Sigmoid colon (tissue), 4 donors: ENCODE results near the gene GHDC.

Source experiments
- CTCF ChIP-seq, 4 experiments: fragments of 450-650 bp in 3 of 4; fragments of 200-600 bp in 1 of 4; IDR thresholded peaks; one replicate each; pipeline ENCODE4 v1.5.1; 2016 to 2019; ENCODE audit warnings: antibody characterized with exemption in 4 of 4, mild to moderate bottlenecking in 3 of 4, moderate library complexity in 2 of 4
- POLR2A ChIP-seq, 2 donors: fragments of 450-650 bp; IDR thresholded peaks; one replicate each; pipeline ENCODE4 v1.6.1; 2016; ENCODE audit warnings: antibody characterized with exemption in 2 of 2, mild to moderate bottlenecking in 2 of 2, moderate library complexity in 2 of 2
- POLR2AphosphoS5 ChIP-seq, 4 donors: sonication (generic); formaldehyde crosslinking; IDR thresholded peaks; one replicate each; pipeline ENCODE4 v1.6.1; 2017; ENCODE audit warnings: antibody characterized with exemption in 4 of 4

- TF ChIP-seq CTCF (IDR thresholded peaks at IDR 0.05) (peak in 3 of 4 experiments; percentile 17 to 49 (median 39)), POLR2A (IDR thresholded peaks at IDR 0.05) (no peak), POLR2AphosphoS5 (IDR thresholded peaks at IDR 0.05) (no peak)
Measured at GRCh38 chr17:42221886-42222745, 27.8 kb upstream of the GHDC start.
